HepG2 (cell line): ENCODE measurements around the gene LRRC28. TPM values are rescaled to one million over a fixed set of nuclear protein-coding genes. Genes with fewer than 3 reads are reported as not detected.

Experiments
- AKAP8 ChIP-seq: sonication (generic); formaldehyde crosslinking; IDR thresholded peaks from 2 replicates; pipeline ENCODE4 v1.5.1; 2020; ENCODE audit warnings: mild to moderate bottlenecking, missing genetic modification reagents
- ATF7 ChIP-seq, 2 experiments: fragments of 450-650 bp in 1 of 2; sonication (generic) in 1 of 2; formaldehyde crosslinking in 1 of 2; IDR thresholded peaks; 2 replicates each; pipeline versions ENCODE4 v1.4.0 to v1.6.1; 2016 to 2020; ENCODE audit warnings: antibody characterized with exemption in 1 of 2, mild to moderate bottlenecking in 1 of 2, missing genetic modification reagents in 1 of 2
- DNMT1 ChIP-seq: sonication (generic); formaldehyde crosslinking; IDR thresholded peaks from 2 replicates; pipeline ENCODE4 v1.5.1; 2020; ENCODE audit warnings: mild to moderate bottlenecking, missing genetic modification reagents
- ETV6 ChIP-seq: sonication (generic); formaldehyde crosslinking; conservative IDR thresholded peaks from 2 replicates; pipeline ENCODE4 v1.4.0; 2020; ENCODE audit warnings: missing genetic modification reagents
- KAT7 ChIP-seq: IDR thresholded peaks from 2 replicates; pipeline ENCODE4 v1.6.1; 2018; ENCODE audit warnings: borderline replicate concordance, missing compliant biosample characterization
- KLF16 ChIP-seq, 2 experiments: sonication (generic) in 1 of 2; formaldehyde crosslinking in 1 of 2; IDR thresholded peaks; 2 replicates each; pipeline versions ENCODE4 v1.6.1 to v1.8.0; 2016 to 2023; ENCODE audit warnings: missing genetic modification reagents in 2 of 2, missing compliant biosample characterization in 1 of 2
- NBN ChIP-seq: fragments of 450-650 bp; conservative IDR thresholded peaks from 2 replicates; pipeline ENCODE4 v1.6.1; 2017
- NPAS2 ChIP-seq: sonication (generic); formaldehyde crosslinking; IDR thresholded peaks from 2 replicates; pipeline ENCODE4 v1.8.0; 2022; ENCODE audit warnings: mild to moderate bottlenecking, missing genetic modification reagents, borderline replicate concordance
- REL ChIP-seq: sonication (generic); formaldehyde crosslinking; conservative IDR thresholded peaks from 2 replicates; pipeline ENCODE4 v1.8.0; 2022; ENCODE audit warnings: mild to moderate bottlenecking, missing genetic modification reagents, moderate library complexity
- YY1 ChIP-seq: IDR thresholded peaks from 2 replicates; pipeline ENCODE4 v1.6.1; 2011; ENCODE audit warnings: low read length, low read depth, moderate library complexity, mild to moderate bottlenecking; ENCODE audit not compliant: insufficient read depth, insufficient replicate concordance
- ZNF747 ChIP-seq: sonication (generic); formaldehyde crosslinking; IDR thresholded peaks from 2 replicates; pipeline ENCODE4 v1.8.1; 2023; ENCODE audit warnings: missing genetic modification reagents, mild to moderate bottlenecking, borderline replicate concordance
- polyA plus RNA-seq, 8 experiments: library from polyadenylated mRNA; depleted of rRNA in 3 of 8; stranded (reverse) in 7 of 8; unstranded in 1 of 8; fragments of >200 nt; fragmentation: Illumina TruSeq in 4 of 8; extraction: Trizol in 4 of 8; gene quantifications; 2 replicates each; pipeline versions ENCODE4 v1.2.1 to v1.2.3, GENCODE V29; 2011 to 2016; ENCODE audit warnings: low read depth in 4 of 8, missing spikeins in 1 of 8, mixed read lengths in 1 of 8; ENCODE audit not compliant: insufficient read depth in 1 of 8
- total RNA-seq, 5 experiments: library from RNA; depleted of rRNA; stranded (reverse); fragments of >200 nt; fragmentation: Illumina TruSeq; extraction: Trizol; gene quantifications; 2 replicates each; pipeline ENCODE4 v1.2.3, GENCODE V29; 2016; ENCODE audit warnings: low read depth in 1 of 5
- TF ChIP-seq, protein P1 (sequence below): sonication (generic); formaldehyde crosslinking; IDR thresholded peaks from 2 replicates; pipeline ENCODE4 v1.4.0; 2020; ENCODE audit warnings: missing genetic modification reagents
- TF ChIP-seq, protein P2 (sequence below): sonication (generic); formaldehyde crosslinking; IDR thresholded peaks from 2 replicates; pipeline ENCODE4 v1.5.1; 2020; ENCODE audit warnings: missing genetic modification reagents, mild to moderate bottlenecking, borderline replicate concordance
- TF ChIP-seq, protein P3 (sequence below): sonication (generic); formaldehyde crosslinking; IDR thresholded peaks from 2 replicates; pipeline ENCODE4; 2020; ENCODE audit warnings: missing genetic modification reagents, mild to moderate bottlenecking, borderline replicate concordance
- TF ChIP-seq, protein P4 (sequence below): sonication (generic); formaldehyde crosslinking; IDR thresholded peaks from 2 replicates; pipeline ENCODE4 v1.4.0; 2020; ENCODE audit warnings: missing genetic modification reagents
- TF ChIP-seq, protein P5 (sequence below): IDR thresholded peaks from 2 replicates; pipeline ENCODE4 v1.6.1; 2016; ENCODE audit warnings: missing compliant biosample characterization, missing genetic modification reagents, borderline replicate concordance

Gene LRRC28
- total and polyA plus RNA-seq, 2 of the 13 experiments (the other 11 are each of a cell fraction or from before 2014, with no cell fraction given): 17.5 to 21.3 TPM

DNA sequence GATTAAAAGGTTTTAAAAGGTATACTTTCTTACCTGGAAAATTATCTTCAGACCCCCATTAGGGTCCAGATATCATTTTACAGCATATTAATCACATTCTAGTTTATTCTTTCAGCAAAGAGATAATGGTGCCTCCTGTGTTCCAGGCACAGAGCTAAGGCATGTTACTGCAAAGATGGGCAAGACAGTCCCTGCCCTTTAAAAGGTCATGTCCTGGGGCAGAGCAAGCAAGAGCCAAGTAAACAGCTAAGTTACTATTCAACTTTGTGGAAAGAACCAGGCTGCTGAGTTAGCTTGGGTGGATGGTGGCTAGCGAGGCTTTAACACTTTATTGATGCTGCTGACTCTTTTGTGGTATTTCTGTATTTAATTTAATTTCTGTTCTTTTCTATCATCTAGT, 75.0 kb downstream of the LRRC28 start (continued):
- TF ChIP-seq, protein P1, sequence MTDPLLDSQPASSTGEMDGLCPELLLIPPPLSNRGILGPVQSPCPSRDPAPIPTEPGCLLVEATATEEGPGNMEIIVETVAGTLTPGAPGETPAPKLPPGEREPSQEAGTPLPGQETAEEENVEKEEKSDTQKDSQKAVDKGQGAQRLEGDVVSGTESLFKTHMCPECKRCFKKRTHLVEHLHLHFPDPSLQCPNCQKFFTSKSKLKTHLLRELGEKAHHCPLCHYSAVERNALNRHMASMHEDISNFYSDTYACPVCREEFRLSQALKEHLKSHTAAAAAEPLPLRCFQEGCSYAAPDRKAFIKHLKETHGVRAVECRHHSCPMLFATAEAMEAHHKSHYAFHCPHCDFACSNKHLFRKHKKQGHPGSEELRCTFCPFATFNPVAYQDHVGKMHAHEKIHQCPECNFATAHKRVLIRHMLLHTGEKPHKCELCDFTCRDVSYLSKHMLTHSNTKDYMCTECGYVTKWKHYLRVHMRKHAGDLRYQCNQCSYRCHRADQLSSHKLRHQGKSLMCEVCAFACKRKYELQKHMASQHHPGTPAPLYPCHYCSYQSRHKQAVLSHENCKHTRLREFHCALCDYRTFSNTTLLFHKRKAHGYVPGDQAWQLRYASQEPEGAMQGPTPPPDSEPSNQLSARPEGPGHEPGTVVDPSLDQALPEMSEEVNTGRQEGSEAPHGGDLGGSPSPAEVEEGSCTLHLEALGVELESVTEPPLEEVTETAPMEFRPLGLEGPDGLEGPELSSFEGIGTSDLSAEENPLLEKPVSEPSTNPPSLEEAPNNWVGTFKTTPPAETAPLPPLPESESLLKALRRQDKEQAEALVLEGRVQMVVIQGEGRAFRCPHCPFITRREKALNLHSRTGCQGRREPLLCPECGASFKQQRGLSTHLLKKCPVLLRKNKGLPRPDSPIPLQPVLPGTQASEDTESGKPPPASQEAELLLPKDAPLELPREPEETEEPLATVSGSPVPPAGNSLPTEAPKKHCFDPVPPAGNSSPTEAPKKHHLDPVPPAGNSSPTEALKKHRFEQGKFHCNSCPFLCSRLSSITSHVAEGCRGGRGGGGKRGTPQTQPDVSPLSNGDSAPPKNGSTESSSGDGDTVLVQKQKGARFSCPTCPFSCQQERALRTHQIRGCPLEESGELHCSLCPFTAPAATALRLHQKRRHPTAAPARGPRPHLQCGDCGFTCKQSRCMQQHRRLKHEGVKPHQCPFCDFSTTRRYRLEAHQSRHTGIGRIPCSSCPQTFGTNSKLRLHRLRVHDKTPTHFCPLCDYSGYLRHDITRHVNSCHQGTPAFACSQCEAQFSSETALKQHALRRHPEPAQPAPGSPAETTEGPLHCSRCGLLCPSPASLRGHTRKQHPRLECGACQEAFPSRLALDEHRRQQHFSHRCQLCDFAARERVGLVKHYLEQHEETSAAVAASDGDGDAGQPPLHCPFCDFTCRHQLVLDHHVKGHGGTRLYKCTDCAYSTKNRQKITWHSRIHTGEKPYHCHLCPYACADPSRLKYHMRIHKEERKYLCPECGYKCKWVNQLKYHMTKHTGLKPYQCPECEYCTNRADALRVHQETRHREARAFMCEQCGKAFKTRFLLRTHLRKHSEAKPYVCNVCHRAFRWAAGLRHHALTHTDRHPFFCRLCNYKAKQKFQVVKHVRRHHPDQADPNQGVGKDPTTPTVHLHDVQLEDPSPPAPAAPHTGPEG: no peak
- TF ChIP-seq AKAP8 (CRISPR knock-in tag) (no peak), KLF16 (CRISPR knock-in tag; IDR thresholded peaks at IDR 0.05) (peak in 1 of 2 experiments; percentile 43; a peak in 1 of 4 replicates), NPAS2 (CRISPR knock-in tag) (no peak), KAT7 (CRISPR knock-in tag) (no peak), YY1 (no peak), ETV6 (CRISPR knock-in tag) (no peak), REL (no peak), DNMT1 (CRISPR knock-in tag) (no peak), ATF7 (IDR thresholded peaks at IDR 0.05) (no peak), ATF7 (CRISPR knock-in tag; IDR thresholded peaks at IDR 0.05) (no peak), ZNF747 (CRISPR knock-in tag) (no peak), NBN (no peak)
- TF ChIP-seq, protein P2, sequence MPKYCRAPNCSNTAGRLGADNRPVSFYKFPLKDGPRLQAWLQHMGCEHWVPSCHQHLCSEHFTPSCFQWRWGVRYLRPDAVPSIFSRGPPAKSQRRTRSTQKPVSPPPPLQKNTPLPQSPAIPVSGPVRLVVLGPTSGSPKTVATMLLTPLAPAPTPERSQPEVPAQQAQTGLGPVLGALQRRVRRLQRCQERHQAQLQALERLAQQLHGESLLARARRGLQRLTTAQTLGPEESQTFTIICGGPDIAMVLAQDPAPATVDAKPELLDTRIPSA (CRISPR knock-in tag): no peak
- TF ChIP-seq, protein P3, sequence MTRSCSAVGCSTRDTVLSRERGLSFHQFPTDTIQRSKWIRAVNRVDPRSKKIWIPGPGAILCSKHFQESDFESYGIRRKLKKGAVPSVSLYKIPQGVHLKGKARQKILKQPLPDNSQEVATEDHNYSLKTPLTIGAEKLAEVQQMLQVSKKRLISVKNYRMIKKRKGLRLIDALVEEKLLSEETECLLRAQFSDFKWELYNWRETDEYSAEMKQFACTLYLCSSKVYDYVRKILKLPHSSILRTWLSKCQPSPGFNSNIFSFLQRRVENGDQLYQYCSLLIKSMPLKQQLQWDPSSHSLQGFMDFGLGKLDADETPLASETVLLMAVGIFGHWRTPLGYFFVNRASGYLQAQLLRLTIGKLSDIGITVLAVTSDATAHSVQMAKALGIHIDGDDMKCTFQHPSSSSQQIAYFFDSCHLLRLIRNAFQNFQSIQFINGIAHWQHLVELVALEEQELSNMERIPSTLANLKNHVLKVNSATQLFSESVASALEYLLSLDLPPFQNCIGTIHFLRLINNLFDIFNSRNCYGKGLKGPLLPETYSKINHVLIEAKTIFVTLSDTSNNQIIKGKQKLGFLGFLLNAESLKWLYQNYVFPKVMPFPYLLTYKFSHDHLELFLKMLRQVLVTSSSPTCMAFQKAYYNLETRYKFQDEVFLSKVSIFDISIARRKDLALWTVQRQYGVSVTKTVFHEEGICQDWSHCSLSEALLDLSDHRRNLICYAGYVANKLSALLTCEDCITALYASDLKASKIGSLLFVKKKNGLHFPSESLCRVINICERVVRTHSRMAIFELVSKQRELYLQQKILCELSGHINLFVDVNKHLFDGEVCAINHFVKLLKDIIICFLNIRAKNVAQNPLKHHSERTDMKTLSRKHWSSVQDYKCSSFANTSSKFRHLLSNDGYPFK (CRISPR knock-in tag): no peak
- TF ChIP-seq, protein P4, sequence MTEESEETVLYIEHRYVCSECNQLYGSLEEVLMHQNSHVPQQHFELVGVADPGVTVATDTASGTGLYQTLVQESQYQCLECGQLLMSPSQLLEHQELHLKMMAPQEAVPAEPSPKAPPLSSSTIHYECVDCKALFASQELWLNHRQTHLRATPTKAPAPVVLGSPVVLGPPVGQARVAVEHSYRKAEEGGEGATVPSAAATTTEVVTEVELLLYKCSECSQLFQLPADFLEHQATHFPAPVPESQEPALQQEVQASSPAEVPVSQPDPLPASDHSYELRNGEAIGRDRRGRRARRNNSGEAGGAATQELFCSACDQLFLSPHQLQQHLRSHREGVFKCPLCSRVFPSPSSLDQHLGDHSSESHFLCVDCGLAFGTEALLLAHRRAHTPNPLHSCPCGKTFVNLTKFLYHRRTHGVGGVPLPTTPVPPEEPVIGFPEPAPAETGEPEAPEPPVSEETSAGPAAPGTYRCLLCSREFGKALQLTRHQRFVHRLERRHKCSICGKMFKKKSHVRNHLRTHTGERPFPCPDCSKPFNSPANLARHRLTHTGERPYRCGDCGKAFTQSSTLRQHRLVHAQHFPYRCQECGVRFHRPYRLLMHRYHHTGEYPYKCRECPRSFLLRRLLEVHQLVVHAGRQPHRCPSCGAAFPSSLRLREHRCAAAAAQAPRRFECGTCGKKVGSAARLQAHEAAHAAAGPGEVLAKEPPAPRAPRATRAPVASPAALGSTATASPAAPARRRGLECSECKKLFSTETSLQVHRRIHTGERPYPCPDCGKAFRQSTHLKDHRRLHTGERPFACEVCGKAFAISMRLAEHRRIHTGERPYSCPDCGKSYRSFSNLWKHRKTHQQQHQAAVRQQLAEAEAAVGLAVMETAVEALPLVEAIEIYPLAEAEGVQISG (CRISPR knock-in tag): peak; percentile 44; the same call in 1 of the 2 replicates
- TF ChIP-seq, protein P5, sequence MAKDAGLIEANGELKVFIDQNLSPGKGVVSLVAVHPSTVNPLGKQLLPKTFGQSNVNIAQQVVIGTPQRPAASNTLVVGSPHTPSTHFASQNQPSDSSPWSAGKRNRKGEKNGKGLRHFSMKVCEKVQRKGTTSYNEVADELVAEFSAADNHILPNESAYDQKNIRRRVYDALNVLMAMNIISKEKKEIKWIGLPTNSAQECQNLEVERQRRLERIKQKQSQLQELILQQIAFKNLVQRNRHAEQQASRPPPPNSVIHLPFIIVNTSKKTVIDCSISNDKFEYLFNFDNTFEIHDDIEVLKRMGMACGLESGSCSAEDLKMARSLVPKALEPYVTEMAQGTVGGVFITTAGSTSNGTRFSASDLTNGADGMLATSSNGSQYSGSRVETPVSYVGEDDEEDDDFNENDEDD (CRISPR knock-in tag): no peak
